HepG2 (cell line): ENCODE data around the gene ZCCHC3. TPM values are rescaled to one million over a fixed set of nuclear protein-coding genes. Genes with fewer than 3 reads are reported as not detected.

ENCODE experiments used
- CREBL2 ChIP-seq: sonication (generic); formaldehyde crosslinking; IDR thresholded peaks from 2 replicates; pipeline ENCODE4 v1.8.1; 2023; ENCODE audit warnings: missing genetic modification reagents, mild to moderate bottlenecking, borderline replicate concordance
- CREM ChIP-seq, 2 experiments: sonication (generic) in 1 of 2; formaldehyde crosslinking in 1 of 2; IDR thresholded peaks; 2 replicates each; pipeline versions ENCODE4 v1.4.0 to v1.6.1; 2016 to 2020; ENCODE audit warnings: antibody characterized with exemption in 1 of 2, mild to moderate bottlenecking in 1 of 2, missing genetic modification reagents in 1 of 2
- DNMT3B ChIP-seq: conservative IDR thresholded peaks from 2 replicates; pipeline ENCODE4 v1.6.1; 2016; ENCODE audit warnings: missing biosample characterization, control low read depth
- FOXO4 ChIP-seq: sonication (generic); formaldehyde crosslinking; conservative IDR thresholded peaks from 2 replicates; pipeline ENCODE4 v1.8.1; 2023; ENCODE audit warnings: missing genetic modification reagents
- MBNL3 ChIP-seq: fragments of 250-450 bp; sonication (Bioruptor Pico); conservative IDR thresholded peaks from 2 replicates; pipeline ENCODE4 v1.8.0; 2022; ENCODE audit warnings: mild to moderate bottlenecking, inconsistent platforms
- MLLT10 ChIP-seq: sonication (generic); formaldehyde crosslinking; IDR thresholded peaks from 2 replicates; pipeline ENCODE4 v1.4.0; 2020; ENCODE audit warnings: missing genetic modification reagents
- NR2C2 ChIP-seq: sonication (generic); formaldehyde crosslinking; IDR thresholded peaks from 2 replicates; pipeline ENCODE4 v1.4.0; 2020; ENCODE audit warnings: missing genetic modification reagents, mild to moderate bottlenecking, moderate library complexity, borderline replicate concordance
- TMF1 ChIP-seq: sonication (generic); formaldehyde crosslinking; IDR thresholded peaks from 2 replicates; pipeline ENCODE4 v1.8.1; 2022; ENCODE audit warnings: low read depth, missing genetic modification reagents
- ZBTB40 ChIP-seq, 2 experiments: fragments of 450-650 bp in 1 of 2; sonication (generic) in 1 of 2; formaldehyde crosslinking in 1 of 2; IDR thresholded peaks; 2 replicates each; pipeline versions ENCODE4 v1.6.1 to v1.8.0; 2016 to 2022; ENCODE audit warnings: antibody characterized with exemption in 1 of 2, mild to moderate bottlenecking in 1 of 2, missing genetic modification reagents in 1 of 2
- ZNF44 ChIP-seq: sonication (generic); formaldehyde crosslinking; IDR thresholded peaks from 2 replicates; pipeline ENCODE4 v1.5.1; 2020; ENCODE audit warnings: mild to moderate bottlenecking, missing genetic modification reagents
- ZNF678 ChIP-seq: sonication (generic); formaldehyde crosslinking; IDR thresholded peaks from 2 replicates; pipeline ENCODE4 v1.4.0; 2020; ENCODE audit warnings: mild to moderate bottlenecking, missing genetic modification reagents
- ZNF713 ChIP-seq: sonication (generic); formaldehyde crosslinking; IDR thresholded peaks from 2 replicates; pipeline ENCODE4 v1.4.0; 2020; ENCODE audit warnings: mild to moderate bottlenecking, missing genetic modification reagents
- ZNF766 ChIP-seq: sonication (generic); formaldehyde crosslinking; IDR thresholded peaks from 2 replicates; pipeline ENCODE4 v1.5.0; 2020; ENCODE audit warnings: missing genetic modification reagents, borderline replicate concordance
- ZNF878 ChIP-seq: sonication (generic); formaldehyde crosslinking; IDR thresholded peaks from 2 replicates; pipeline ENCODE4 v1.8.1; 2023; ENCODE audit warnings: mild to moderate bottlenecking, missing genetic modification reagents, moderate library complexity
- ZSCAN12 ChIP-seq: sonication (generic); formaldehyde crosslinking; IDR thresholded peaks from 2 replicates; pipeline ENCODE4 v1.9.0; 2021; ENCODE audit warnings: mild to moderate bottlenecking, missing genetic modification reagents
- polyA plus RNA-seq, 8 experiments: library from polyadenylated mRNA; depleted of rRNA in 3 of 8; stranded (reverse) in 7 of 8; unstranded in 1 of 8; fragments of >200 nt; fragmentation: Illumina TruSeq in 4 of 8; extraction: Trizol in 4 of 8; gene quantifications; 2 replicates each; pipeline versions ENCODE4 v1.2.1 to v1.2.3, GENCODE V29; 2011 to 2016; ENCODE audit warnings: low read depth in 4 of 8, missing spikeins in 1 of 8, mixed read lengths in 1 of 8; ENCODE audit not compliant: insufficient read depth in 1 of 8
- total RNA-seq, 5 experiments: library from RNA; depleted of rRNA; stranded (reverse); fragments of >200 nt; fragmentation: Illumina TruSeq; extraction: Trizol; gene quantifications; 2 replicates each; pipeline ENCODE4 v1.2.3, GENCODE V29; 2016; ENCODE audit warnings: low read depth in 1 of 5
- TF ChIP-seq, protein P1 (sequence below): sonication (generic); formaldehyde crosslinking; IDR thresholded peaks from 2 replicates; pipeline ENCODE4 v1.5.1; 2020; ENCODE audit warnings: missing genetic modification reagents, mild to moderate bottlenecking, borderline replicate concordance

The ZCCHC3 gene
- total and polyA plus RNA-seq, 2 of the 13 experiments (the other 11 are each of a cell fraction or from before 2014, with no cell fraction given) = 46.6 to 63.0 TPM

GRCh38 chr20:347640-348484, 50.5 kb downstream of the ZCCHC3 start (continued):
- peak; percentile 95 for TF ChIP-seq NR2C2
- TF ChIP-seq MBNL3 (CRISPR knock-in tag) = no peak
- TF ChIP-seq FOXO4 (CRISPR knock-in tag) = no peak; the same call in 1 of the 2 replicates
- peak; percentile 92; the same call in 1 of the 2 replicates for TF ChIP-seq TMF1 (CRISPR knock-in tag)
- TF ChIP-seq CREM (IDR thresholded peaks at IDR 0.05) = peak; percentile 86
- 0 out of 2 replicates have a peak, but pooled peaks have one; percentile 44 for TF ChIP-seq CREM (CRISPR knock-in tag; IDR thresholded peaks at IDR 0.05)
- TF ChIP-seq ZNF878 (CRISPR knock-in tag) = peak; percentile 90; the same call in 1 of the 2 replicates
- TF ChIP-seq ZSCAN12 (CRISPR knock-in tag) = no peak
- peak; percentile 31; the same call in 1 of the 2 replicates for TF ChIP-seq ZBTB40 (IDR thresholded peaks at IDR 0.05)
- TF ChIP-seq ZBTB40 (CRISPR knock-in tag; IDR thresholded peaks at IDR 0.05) = peak; percentile 84
- peak; percentile 72; the same call in 1 of the 2 replicates for TF ChIP-seq DNMT3B (CRISPR knock-in tag)
- peak; percentile 70 for TF ChIP-seq ZNF678 (CRISPR knock-in tag)
- TF ChIP-seq ZNF713 (CRISPR knock-in tag) = peak; percentile 37; the same call in 1 of the 2 replicates
- no peak for TF ChIP-seq MLLT10 (CRISPR knock-in tag)
- 0 out of 2 replicates have a peak, but pooled peaks have one; percentile 83 for TF ChIP-seq CREBL2 (CRISPR knock-in tag)
- peak; percentile 30 for TF ChIP-seq ZNF44 (CRISPR knock-in tag)
- TF ChIP-seq ZNF766 (CRISPR knock-in tag) = peak; percentile 95
- TF ChIP-seq, protein P1, sequence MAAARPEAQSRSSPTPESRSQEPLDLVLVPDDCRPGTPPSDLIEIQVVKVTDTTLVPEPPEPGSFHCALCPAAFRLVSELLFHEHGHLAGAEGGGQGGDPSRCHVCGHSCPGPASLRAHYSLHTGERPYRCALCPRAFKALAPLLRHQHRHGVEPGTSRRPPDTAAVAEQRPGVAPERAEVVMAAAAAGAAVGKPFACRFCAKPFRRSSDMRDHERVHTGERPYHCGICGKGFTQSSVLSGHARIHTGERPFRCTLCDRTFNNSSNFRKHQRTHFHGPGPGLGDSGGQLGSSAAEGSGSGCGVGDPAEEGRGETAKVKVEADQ (CRISPR knock-in tag) = peak; percentile 73
